GM18951 (cell line): ENCODE data around the gene APOBEC2.

Experiments used
- POLR2A ChIP-seq: IDR thresholded peaks from 4 replicates; pipeline ENCODE4 v1.6.1; 2011; ENCODE audit warnings: mild to moderate bottlenecking; ENCODE audit not compliant: insufficient read length, insufficient read depth; ENCODE audit errors: extremely low read depth
- in situ Hi-C: fragments of 300-500 bp; cut with MboI; formaldehyde crosslinking; loops from one replicate; pipeline ENCODE4 v1.12.0; 2022; ENCODE audit warnings: low sequenced_read_pairs, mixed read lengths, inconsistent platforms; ENCODE audit not compliant: unreplicated experiment

APOBEC2 gene

DNA sequence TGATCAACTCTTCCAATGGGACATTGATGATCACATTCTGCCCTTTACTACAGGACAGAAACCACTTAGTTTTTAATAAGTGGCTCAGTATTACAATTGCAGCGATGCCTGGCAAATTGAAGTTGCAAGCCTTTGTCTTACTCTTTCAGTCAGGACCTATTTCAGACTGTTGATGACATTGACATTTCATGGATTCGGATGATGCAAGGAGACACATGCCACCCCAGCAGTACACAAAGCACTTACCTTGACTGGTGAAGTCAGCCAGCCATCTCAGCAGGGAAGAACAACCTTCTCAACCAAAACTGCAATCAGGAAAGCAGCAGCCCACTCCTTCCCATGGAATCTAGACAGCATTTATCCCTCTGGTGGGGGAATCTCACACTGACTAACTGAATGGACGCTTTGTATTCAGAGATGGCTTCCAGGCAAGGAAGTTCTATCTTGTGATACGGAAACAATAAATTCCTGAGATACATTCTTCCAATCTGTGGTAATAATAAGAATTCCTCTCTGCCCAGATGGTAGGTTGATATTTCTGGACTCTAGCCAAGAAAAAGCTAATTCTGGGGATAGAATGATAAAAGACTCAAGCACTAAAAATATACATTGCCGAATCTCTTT lies 44.6 kb downstream of the APOBEC2 start:
- TF ChIP-seq POLR2A, result no peak
- in situ Hi-C loops, result no loop called here

- in situ Hi-C loops, result no loop called here
Observed at GRCh38 chr6:41098366-41098765, 45.4 kb downstream of the APOBEC2 start.

DNA sequence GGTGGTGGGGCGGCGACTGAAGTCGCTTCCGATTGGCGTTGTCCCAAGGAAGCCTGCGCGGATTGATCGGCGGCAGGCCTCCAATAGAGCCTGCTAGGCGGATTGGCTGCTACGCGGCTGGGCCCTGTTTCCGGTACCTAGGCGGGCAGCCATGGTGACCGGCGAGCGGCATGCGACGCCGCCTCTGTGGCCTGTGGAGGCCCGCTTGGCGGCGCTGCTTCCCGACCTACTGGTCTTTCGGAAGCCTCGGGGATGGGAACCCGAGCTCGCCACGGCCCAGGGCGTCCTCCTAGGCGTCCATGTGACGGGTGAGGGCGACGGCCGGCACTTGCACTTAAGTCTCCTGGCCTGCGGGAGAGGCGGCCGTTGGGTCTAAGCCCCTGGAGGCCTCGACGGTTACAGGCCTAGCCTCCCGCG lies 47.9 kb downstream of the APOBEC2 start:
- in situ Hi-C loops, result no loop called here
- TF ChIP-seq POLR2A, result no peak

More at GRCh38 chr6:41098366-41098765, 45.4 kb downstream of the APOBEC2 start:
- TF ChIP-seq POLR2A, result no peak

DNA sequence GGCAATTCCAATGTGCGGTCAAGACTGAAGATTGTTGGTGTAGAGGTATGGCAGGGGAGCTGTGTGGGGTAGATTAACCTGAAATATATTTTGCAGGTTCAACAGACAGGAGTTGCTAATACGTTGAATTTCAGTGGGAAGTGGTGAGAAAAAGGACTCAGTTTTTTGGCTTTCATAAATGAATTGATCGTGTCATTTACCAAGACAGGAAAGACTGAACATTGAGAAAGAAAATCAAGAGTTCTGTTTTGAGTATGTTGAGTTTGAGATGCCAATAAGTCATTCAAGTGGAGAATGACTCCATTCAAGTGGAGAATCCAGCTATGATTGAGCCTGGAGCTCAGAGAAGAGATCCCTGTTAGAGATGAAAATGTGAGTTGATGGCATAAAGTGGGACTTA lies 50.8 kb downstream of the APOBEC2 start:
- no peak for TF ChIP-seq POLR2A
- in situ Hi-C loops, result no loop called here

DNA sequence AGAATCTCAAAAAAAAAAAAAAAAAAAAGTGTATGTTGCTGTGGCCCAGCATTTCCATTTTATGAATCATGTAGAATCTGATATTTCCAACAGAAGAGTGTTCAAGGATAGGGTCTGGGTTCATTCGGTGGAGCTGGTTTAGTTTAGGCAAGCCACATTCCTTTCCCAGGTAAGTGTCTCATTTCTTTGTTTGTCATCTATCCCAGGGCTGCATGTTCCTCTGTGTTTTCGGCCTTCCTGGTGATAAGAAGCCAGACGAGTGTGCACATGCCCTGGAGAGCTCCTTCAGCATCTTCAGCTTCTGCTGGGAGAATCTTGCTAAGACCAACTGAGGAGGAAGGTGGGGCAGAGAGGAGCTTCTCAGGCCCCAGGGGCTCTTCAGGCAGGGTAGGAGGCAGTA lies 58.0 kb downstream of the APOBEC2 start:
- TF ChIP-seq POLR2A, result no peak
- in situ Hi-C loops, result no loop called here
